ENCODE results near the gene RABGAP1L. TPM values are rescaled to one million over a fixed set of nuclear protein-coding genes. Genes with fewer than 3 reads are reported as not detected.

Gene RABGAP1L
- total and polyA plus RNA-seq, 2 of the 8 experiments (the other 6 are each of a cell fraction or from before 2014, with no cell fraction given), result 33.3 to 156 TPM

- Histone ChIP-seq H3K36me3 (ENCODE audit: control insufficient read depth in 2 of 4, insufficient read depth in 4 of 4, low read length in 3 of 4) (no peaks in the 10 kb centered on the region), H3K9ac (replicated peaks in 1 of 4; ENCODE audit: extremely low read depth in 1 of 4, low read depth in 3 of 4, low read length in 3 of 4) (no peak overlapping the region), H3K4me1 (replicated peaks in 1 of 4; ENCODE audit: control insufficient read depth in 3 of 4, insufficient read depth in 4 of 4, low read length in 3 of 4) (peaks cover 0 to 4% (median 2%) of the 10 kb centered on the region in 4 experiments; a peak in 2 of 7 replicates), H2BK120ac (replicated peaks; ENCODE audit: low read depth, low read length) (no peak overlapping the region), H3K56ac (replicated peaks; ENCODE audit: insufficient read length, low read depth, low read length) (no peak overlapping the region), H2BK12ac (ENCODE audit: low read depth, low read length) (no peak overlapping the region), H2AFZ (ENCODE audit: low read length) (no peak overlapping the region), H3K27ac (ENCODE audit: low read depth, low read length) (no peak overlapping the region), H3K4ac (replicated peaks; ENCODE audit: insufficient read length, low read depth, low read length) (no peak overlapping the region), H2BK15ac (ENCODE audit: low read length) (no peak overlapping the region), H2BK20ac (ENCODE audit: low read length) (no peak overlapping the region), H3K79me1 (ENCODE audit: low read depth, low read length) (no peaks in the 10 kb centered on the region), H4K20me1 (replicated peaks in 1 of 2; ENCODE audit: control insufficient read depth in 1 of 2, insufficient read depth in 2 of 2, low read length in 2 of 2) (no peaks in the 10 kb centered on the region), H4K5ac (ENCODE audit: insufficient read length, low read depth, low read length) (no peak overlapping the region), H3K27me3 (replicated peaks in 1 of 4; ENCODE audit: control insufficient read depth in 3 of 4, extremely low read depth in 1 of 4, insufficient read depth in 3 of 4, low read length in 3 of 4) (no peaks in the 10 kb centered on the region), H4K8ac (ENCODE audit: extremely low read depth, insufficient read depth, low read length) (no peak overlapping the region), H3K14ac (ENCODE audit: insufficient read length) (no peak overlapping the region), H2BK5ac (ENCODE audit: low read depth, low read length) (no peak overlapping the region), H3K4me2 (ENCODE audit: insufficient read depth in 1 of 2, low read depth in 2 of 2, low read length in 2 of 2) (no peak overlapping the region), H3K9me3 (ENCODE audit: insufficient read depth in 2 of 2, low read depth in 1 of 2, low read length in 1 of 2) (no peaks in the 10 kb centered on the region), H3K18ac (ENCODE audit: extremely low read depth, low read length) (no peak overlapping the region), H3K4me3 (ENCODE audit: extremely low read depth in 1 of 4, insufficient read depth in 2 of 4, low read depth in 3 of 4, low read length in 4 of 4) (no peak overlapping the region), H4K91ac (replicated peaks; ENCODE audit: insufficient read length, low read length) (no peak overlapping the region), H3K79me2 (ENCODE audit: control insufficient read depth in 1 of 2, insufficient read depth in 2 of 2, low read length in 2 of 2) (no peaks in the 10 kb centered on the region), H2AK5ac (ENCODE audit: low read depth, low read length) (no peak overlapping the region), H3K23me2 (ENCODE audit: low read depth, low read length) (no peaks in the 10 kb centered on the region), H3K23ac (ENCODE audit: insufficient read length) (no peak overlapping the region)
- FAIRE-seq (no peak), DNase-seq (ENCODE audit: low read depth in 1 of 2, low spot score in 2 of 2) (no peak)
- ChIA-PET POLR2A (ENCODE audit: partially characterized antibody) (no interaction called here), CTCF (ENCODE audit: partially characterized antibody) (no interaction called here)
- TF ChIP-seq USF2 (IDR thresholded peaks at IDR 0.05; ENCODE audit: low read length) (no peak), HDAC2 (IDR thresholded peaks at IDR 0.05; ENCODE audit: borderline replicate concordance in 1 of 2, low read depth in 2 of 2, low read length in 2 of 2) (no peak), SIX5 (IDR thresholded peaks at IDR 0.05; ENCODE audit: low read depth, low read length) (no peak), CHD1 (IDR thresholded peaks at IDR 0.05; ENCODE audit: low read depth, low read length) (no peak), GTF2F1 (IDR thresholded peaks at IDR 0.05; ENCODE audit: borderline replicate concordance, low read depth, low read length) (no peak), BACH1 (IDR thresholded peaks at IDR 0.05; ENCODE audit: low read length) (no peak), CHD2 (IDR thresholded peaks at IDR 0.05; ENCODE audit: low read length) (no peak), TAF1 (IDR thresholded peaks at IDR 0.05; ENCODE audit: low read depth, low read length) (no peak), FOSL1 (IDR thresholded peaks at IDR 0.05; ENCODE audit: insufficient read depth, low read depth, low read length) (no peak), RNF2 (IDR thresholded peaks at IDR 0.05; ENCODE audit: borderline replicate concordance, low read depth, low read length, missing control alignments, poor library complexity, severe bottlenecking) (no peak), EGR1 (IDR thresholded peaks at IDR 0.05; ENCODE audit: borderline replicate concordance, low read depth, low read length) (no peak), POLR2AphosphoS5 (IDR thresholded peaks at IDR 0.05; ENCODE audit: low read depth, low read length) (no peak), TBP (IDR thresholded peaks at IDR 0.05; ENCODE audit: low read depth, low read length) (no peak), RAD21 (IDR thresholded peaks at IDR 0.05 in 1 of 2, conservative IDR thresholded peaks at IDR 0.05 in 1 of 2; ENCODE audit: low read depth in 2 of 2, low read length in 2 of 2) (no peak), POLR2A (IDR thresholded peaks at IDR 0.05; ENCODE audit: control extremely low read depth in 1 of 2, low read depth in 2 of 2, low read length in 2 of 2) (no peak)
Measured at GRCh38 chr1:174568551-174568950, 409.2 kb downstream of the RABGAP1L start.

Data from H1 (cell line).